HEK293 (cell line): ENCODE results near the gene MMP21.

ENCODE experiments used
- CTCF ChIP-seq: fragments of 450-650 bp; formaldehyde crosslinking; IDR thresholded peaks from 2 replicates; pipeline ENCODE4 v1.5.1; 2016; ENCODE audit warnings: missing biosample characterization, missing genetic modification characterization
- ZBTB20 ChIP-seq: fragments of 450-650 bp; formaldehyde crosslinking; IDR thresholded peaks from 2 replicates; pipeline ENCODE4 v1.5.1; 2016; ENCODE audit warnings: missing biosample characterization, missing genetic modification characterization
- ZNF48 ChIP-seq: fragments of 450-650 bp; formaldehyde crosslinking; IDR thresholded peaks from 2 replicates; pipeline ENCODE4 v1.5.1; 2016; ENCODE audit warnings: missing biosample characterization, missing genetic modification characterization

GRCh38 chr10:125722811-125723210 is 52.8 kb downstream of the MMP21 start:
- TF ChIP-seq ZBTB20 (tag by site-specific recombination) = no peak
- no peak for TF ChIP-seq ZNF48 (tag by site-specific recombination)
- no peak for TF ChIP-seq CTCF (tag by site-specific recombination)
